Activated CD4-positive, alpha-beta T cell treated with anti-CD3 and anti-CD28 coated beads, Interleukin-2, amount 10 ng/mL, durations not matched to agents 24 days and 14 days (primary cell): ENCODE data around the gene EIPR1. TPM values are rescaled to one million over a fixed set of nuclear protein-coding genes. Genes with fewer than 3 reads are reported as not detected.

Experiments used
- DNase-seq: peaks from one replicate; pipeline ENCODE4 v3.0.0; 2022
- H3K27ac Mint-ChIP-seq: one replicate; pipeline ENCODE4 v1.8.0; 2022; ENCODE audit warnings: mild to moderate bottlenecking, mixed read lengths
- H3K27me3 Mint-ChIP-seq: one replicate; pipeline ENCODE4 v1.8.0; 2022; ENCODE audit warnings: mixed read lengths
- H3K36me3 Mint-ChIP-seq: one replicate; pipeline ENCODE4 v1.8.0; 2022; ENCODE audit warnings: low read depth, mild to moderate bottlenecking, mixed read lengths
- H3K4me1 Mint-ChIP-seq: one replicate; pipeline ENCODE4 v1.8.0; 2021; ENCODE audit warnings: mixed read lengths
- H3K4me3 Mint-ChIP-seq: one replicate; pipeline ENCODE4 v1.8.0; 2022; ENCODE audit warnings: mild to moderate bottlenecking, moderate library complexity, mixed read lengths
- H3K9me3 Mint-ChIP-seq: one replicate; pipeline ENCODE4 v1.8.0; 2021; ENCODE audit warnings: mixed read lengths
- intact Hi-C: fragments of 100-400 bp; cut with micrococcal nuclease; formaldehyde crosslinking; loops from one replicate; pipeline ENCODE4 v1.15.1; 2023
- total RNA-seq: library from RNA; stranded (reverse); gene quantifications from 2 replicates; pipeline ENCODE4 v1.2.3, GENCODE V29; 2022

EIPR1 gene
- total RNA-seq, 1 donor from 2014 or later, result 52.1 TPM

GRCh38 chr2:3411103-3411502 is 33.5 kb upstream of the EIPR1 start:
- H3K27me3 Mint-ChIP-seq, result no peaks in the 10 kb centered on the region
- no peak overlapping the region for H3K27ac Mint-ChIP-seq
- no peaks in the 10 kb centered on the region for H3K9me3 Mint-ChIP-seq
- H3K4me1 Mint-ChIP-seq, result peaks cover 7% of the 10 kb centered on the region
- no peak for DNase-seq
- intact Hi-C loops, result no loop called here
- no peak overlapping the region for H3K4me3 Mint-ChIP-seq
- peaks cover 24% of the 10 kb centered on the region for H3K36me3 Mint-ChIP-seq

DNA sequence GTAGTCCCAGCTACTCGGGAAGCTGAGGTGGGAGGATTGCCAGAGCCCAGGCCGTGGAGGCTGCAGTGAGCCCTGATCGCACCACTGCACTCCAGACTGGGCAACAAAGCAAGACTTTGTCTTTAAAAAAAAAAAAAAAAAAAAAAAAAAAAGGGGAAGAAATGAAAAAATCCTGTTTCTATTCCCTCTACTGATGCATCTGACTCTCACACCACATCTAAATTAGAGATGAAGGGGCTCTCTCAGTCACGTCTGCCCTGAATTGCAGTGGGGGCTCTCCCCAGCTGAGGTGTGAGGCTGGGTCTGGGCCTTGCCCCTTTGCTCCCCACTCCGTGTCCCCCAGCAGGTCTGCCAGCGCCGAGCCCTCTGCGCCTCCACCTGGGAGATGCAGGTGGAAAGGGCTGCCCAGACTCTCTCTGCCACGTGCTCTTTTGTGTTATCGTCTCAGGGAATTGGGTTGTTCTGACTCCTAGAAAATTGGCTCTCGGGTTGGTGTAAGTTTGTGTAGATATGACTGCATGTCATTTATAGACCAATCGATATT is 32.1 kb upstream of the EIPR1 start:
- intact Hi-C loops, result no loop called here
- no peaks in the 10 kb centered on the region for H3K9me3 Mint-ChIP-seq
- no peak overlapping the region for H3K27ac Mint-ChIP-seq
- H3K4me1 Mint-ChIP-seq, result peaks cover 9% of the 10 kb centered on the region
- H3K27me3 Mint-ChIP-seq, result no peaks in the 10 kb centered on the region
- H3K4me3 Mint-ChIP-seq, result no peak overlapping the region
- DNase-seq, result no peak
- H3K36me3 Mint-ChIP-seq, result peaks cover 19% of the 10 kb centered on the region

DNA sequence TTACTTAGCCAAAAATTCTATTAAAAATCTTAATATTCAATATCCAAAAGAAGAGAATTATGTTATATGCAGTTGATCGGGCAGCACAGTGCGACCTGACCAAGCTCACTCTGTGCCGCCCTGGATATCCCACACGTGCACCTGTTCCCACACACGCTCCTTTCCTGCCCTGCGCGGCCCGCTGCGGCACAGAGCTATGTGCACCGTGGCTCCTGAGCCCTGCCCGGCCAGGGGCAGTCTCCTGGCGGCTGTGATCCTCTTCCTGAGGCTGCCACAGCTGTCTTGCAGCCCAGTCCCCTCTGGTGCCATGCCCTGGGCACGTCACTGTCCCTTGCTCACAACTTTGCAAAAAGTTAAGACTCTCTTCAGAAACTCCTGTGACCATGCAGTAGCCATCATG is 31.2 kb upstream of the EIPR1 start:
- intact Hi-C loops, result no loop called here
- Mint-ChIP-seq H3K27me3 (no peaks in the 10 kb centered on the region), H3K9me3 (no peaks in the 10 kb centered on the region), H3K27ac (no peak overlapping the region), H3K4me1 (peaks cover 9% of the 10 kb centered on the region), H3K36me3 (peaks cover 20% of the 10 kb centered on the region), H3K4me3 (no peak overlapping the region)
- DNase-seq, result no peak

- Mint-ChIP-seq H3K9me3 (no peaks in the 10 kb centered on the region), H3K36me3 (peaks cover 35% of the 10 kb centered on the region), H3K27me3 (no peaks in the 10 kb centered on the region), H3K4me3 (no peak overlapping the region), H3K27ac (no peak overlapping the region), H3K4me1 (peaks cover 9% of the 10 kb centered on the region)
- intact Hi-C loops, result no loop called here
- DNase-seq, result no peak
Measured at GRCh38 chr2:3406501-3406900, 28.9 kb upstream of the EIPR1 start.

DNA sequence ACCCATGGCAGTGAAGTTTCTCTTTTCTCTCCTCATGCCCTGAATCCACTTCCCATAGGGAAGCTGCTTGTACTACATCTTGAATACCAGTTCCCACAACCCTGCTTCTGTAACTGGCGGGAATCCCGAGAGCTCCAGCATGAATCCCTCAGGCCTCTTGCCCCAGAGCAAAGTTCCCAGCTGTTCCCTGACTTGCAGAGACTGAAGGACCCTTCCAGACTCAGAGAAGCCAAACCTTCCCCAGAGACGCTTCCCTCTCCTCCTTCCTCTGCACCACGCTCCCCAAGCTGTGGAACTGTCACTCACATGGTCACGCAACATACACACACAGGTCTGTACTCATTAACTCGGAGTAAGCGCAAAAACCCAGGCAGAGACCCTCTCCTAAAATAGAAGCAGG is 28.3 kb upstream of the EIPR1 start:
- Mint-ChIP-seq H3K4me1 (peaks cover 5% of the 10 kb centered on the region), H3K27ac (no peak overlapping the region), H3K27me3 (no peaks in the 10 kb centered on the region), H3K9me3 (no peaks in the 10 kb centered on the region), H3K4me3 (no peak overlapping the region), H3K36me3 (peaks cover 34% of the 10 kb centered on the region)
- intact Hi-C loops, result no loop called here
- no peak for DNase-seq

DNA sequence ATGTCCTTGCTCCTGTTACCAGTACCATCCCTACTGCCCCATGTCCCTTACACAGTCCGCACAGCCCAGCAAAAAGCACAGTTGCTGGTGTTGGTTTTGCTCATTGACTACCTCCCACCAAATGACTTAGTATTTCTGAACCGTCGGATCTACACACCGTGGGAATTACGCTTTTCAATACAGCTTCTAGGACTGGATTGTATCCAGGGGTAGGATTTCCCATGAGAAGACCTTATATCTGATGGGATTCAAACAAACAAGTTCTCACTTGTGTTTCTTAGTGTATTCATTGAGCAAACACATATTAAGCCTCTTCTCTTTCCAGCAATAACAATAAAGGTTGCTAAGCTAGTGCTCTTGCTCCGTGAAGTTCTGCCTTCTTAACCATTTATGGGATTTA is 27.7 kb upstream of the EIPR1 start:
- no peaks in the 10 kb centered on the region for H3K27me3 Mint-ChIP-seq
- H3K9me3 Mint-ChIP-seq, result no peaks in the 10 kb centered on the region
- intact Hi-C loops, result no loop called here
- no peak overlapping the region for H3K27ac Mint-ChIP-seq
- no peak for DNase-seq
- peaks cover 36% of the 10 kb centered on the region for H3K36me3 Mint-ChIP-seq
- H3K4me1 Mint-ChIP-seq, result peaks cover 5% of the 10 kb centered on the region
- no peak overlapping the region for H3K4me3 Mint-ChIP-seq

GRCh38 chr2:3404349-3404894 is 26.8 kb upstream of the EIPR1 start:
- Mint-ChIP-seq H3K9me3 (no peaks in the 10 kb centered on the region), H3K27me3 (no peaks in the 10 kb centered on the region), H3K4me1 (peaks cover 2% of the 10 kb centered on the region), H3K4me3 (no peak overlapping the region), H3K27ac (no peak overlapping the region), H3K36me3 (peaks cover 32% of the 10 kb centered on the region)
- intact Hi-C loops, result no loop called here
- no peak for DNase-seq

- Mint-ChIP-seq H3K4me1 (peaks cover 2% of the 10 kb centered on the region), H3K36me3 (peaks cover 31% of the 10 kb centered on the region), H3K9me3 (no peaks in the 10 kb centered on the region), H3K27me3 (no peaks in the 10 kb centered on the region), H3K4me3 (no peak overlapping the region), H3K27ac (no peak overlapping the region)
- intact Hi-C loops, result no loop called here
- DNase-seq, result no peak
Measured at GRCh38 chr2:3403587-3404334, 26.1 kb upstream of the EIPR1 start.

GRCh38 chr2:3399829-3400228 is 22.2 kb upstream of the EIPR1 start:
- DNase-seq, result no peak
- peaks cover 61% of the 10 kb centered on the region for H3K36me3 Mint-ChIP-seq

DNA sequence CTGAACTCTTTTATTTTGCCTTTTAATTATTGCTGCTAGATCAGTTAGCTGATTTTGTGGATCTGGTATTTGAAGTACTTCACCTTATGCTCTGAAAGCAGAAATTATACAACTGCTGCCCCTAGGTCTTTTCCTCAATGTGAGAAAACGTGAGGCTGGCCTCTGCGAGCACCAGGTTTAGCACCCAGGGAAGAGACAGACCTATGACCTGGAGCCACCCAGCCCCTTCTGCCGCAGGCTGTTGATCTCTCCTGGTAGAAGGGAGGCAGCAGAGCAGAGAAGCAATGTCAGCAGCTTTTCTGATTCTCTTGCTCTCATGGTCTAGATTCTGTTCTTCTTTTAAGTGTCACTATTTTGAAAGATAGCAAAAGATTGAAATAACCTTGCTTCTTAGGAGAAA is 21.8 kb upstream of the EIPR1 start:
- Mint-ChIP-seq H3K27ac (no peak overlapping the region), H3K27me3 (no peaks in the 10 kb centered on the region), H3K4me3 (no peak overlapping the region), H3K4me1 (peaks cover 2% of the 10 kb centered on the region), H3K36me3 (peaks cover 64% of the 10 kb centered on the region), H3K9me3 (peaks cover 19% of the 10 kb centered on the region)
- no peak for DNase-seq
- intact Hi-C loops, result no loop called here

More at GRCh38 chr2:3399829-3400228, 22.2 kb upstream of the EIPR1 start:
- H3K4me1 Mint-ChIP-seq, result peaks cover 2% of the 10 kb centered on the region
- no peaks in the 10 kb centered on the region for H3K27me3 Mint-ChIP-seq
- H3K27ac Mint-ChIP-seq, result no peak overlapping the region
- H3K9me3 Mint-ChIP-seq, result peaks cover 16% of the 10 kb centered on the region
- intact Hi-C loops, result no loop called here
- no peak overlapping the region for H3K4me3 Mint-ChIP-seq

DNA sequence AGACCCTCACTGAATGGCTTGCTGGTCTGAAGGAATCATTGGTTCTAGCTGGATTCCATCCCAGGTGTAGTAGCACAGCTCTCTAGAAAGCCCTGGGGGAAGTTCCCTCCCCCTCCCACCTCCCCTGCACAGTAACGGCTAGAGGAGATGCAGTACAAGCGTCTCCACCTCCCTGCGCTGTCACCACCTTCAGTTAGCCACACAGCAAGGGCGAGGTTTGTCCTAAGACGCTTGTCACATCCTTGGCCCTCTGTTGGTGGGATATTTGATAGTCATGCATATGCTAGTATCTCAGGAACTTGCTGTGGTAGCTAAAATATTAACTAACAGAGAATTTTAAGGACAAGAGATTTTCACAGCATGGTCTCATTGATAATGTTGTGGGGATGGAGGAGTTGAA is 21.2 kb upstream of the EIPR1 start:
- H3K27me3 Mint-ChIP-seq, result no peaks in the 10 kb centered on the region
- intact Hi-C loops, result no loop called here
- H3K4me3 Mint-ChIP-seq, result no peak overlapping the region
- DNase-seq, result no peak
- peaks cover 19% of the 10 kb centered on the region for H3K9me3 Mint-ChIP-seq
- peaks cover 66% of the 10 kb centered on the region for H3K36me3 Mint-ChIP-seq
- peaks cover 2% of the 10 kb centered on the region for H3K4me1 Mint-ChIP-seq
- H3K27ac Mint-ChIP-seq, result no peak overlapping the region

DNA sequence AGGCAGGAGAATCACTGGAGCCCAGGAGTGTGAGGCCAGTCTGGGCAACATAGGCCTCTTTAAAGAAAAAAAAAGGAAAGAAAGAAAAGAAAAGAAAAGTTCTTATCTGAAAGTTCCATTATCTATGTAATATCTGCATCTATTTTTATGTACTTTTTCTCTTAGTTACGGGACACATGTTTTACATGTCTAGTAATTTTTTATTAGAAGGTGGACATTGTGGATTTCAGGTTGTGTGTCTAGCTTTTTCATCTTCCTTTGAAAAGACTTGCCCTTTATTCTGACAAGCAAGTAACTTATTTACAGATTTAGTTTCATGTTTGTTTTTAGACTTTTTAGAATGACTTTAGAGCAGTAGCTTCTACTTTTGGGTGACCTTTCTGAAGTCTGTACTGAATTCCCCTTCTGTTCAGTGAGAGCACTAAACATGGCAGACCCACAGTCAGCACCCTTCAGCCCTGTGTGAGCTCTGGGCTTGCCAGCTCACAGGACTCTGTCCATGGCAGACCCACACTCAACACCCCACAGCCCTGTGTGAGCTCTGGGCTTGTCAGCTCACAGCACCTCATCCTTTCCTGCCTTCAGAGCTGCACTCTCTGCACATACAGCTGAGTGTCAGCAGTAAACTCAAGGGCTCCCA is 19.4 kb upstream of the EIPR1 start:
- Mint-ChIP-seq H3K9me3 (peaks cover 19% of the 10 kb centered on the region), H3K4me1 (peaks cover 2% of the 10 kb centered on the region), H3K27ac (no peak overlapping the region), H3K36me3 (peaks cover 68% of the 10 kb centered on the region), H3K27me3 (no peaks in the 10 kb centered on the region), H3K4me3 (no peak overlapping the region)
- DNase-seq, result no peak
- intact Hi-C loops, result no loop called here

DNA sequence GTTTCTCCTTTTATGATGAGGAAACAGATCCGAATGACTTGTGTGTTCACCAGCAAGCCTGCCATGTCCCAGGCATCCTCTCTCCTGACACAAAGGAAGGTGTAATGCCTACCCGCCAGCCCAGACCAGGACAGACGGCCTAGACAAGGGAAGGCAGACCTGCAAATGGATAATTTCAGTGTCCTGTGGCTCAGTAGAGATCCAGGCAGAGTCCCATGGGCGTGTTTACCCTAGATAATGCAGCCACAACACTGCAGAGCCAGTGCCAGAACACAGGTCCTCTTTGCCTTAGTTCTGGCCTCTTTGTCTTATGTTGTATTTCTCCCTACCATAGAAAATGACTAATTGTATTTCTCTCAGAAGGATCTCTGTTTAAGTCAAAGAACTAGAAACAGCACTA is 14.6 kb upstream of the EIPR1 start:
- Mint-ChIP-seq H3K27me3 (no peaks in the 10 kb centered on the region), H3K4me1 (no peaks in the 10 kb centered on the region), H3K27ac (no peak overlapping the region), H3K4me3 (no peak overlapping the region), H3K9me3 (peaks cover 17% of the 10 kb centered on the region), H3K36me3 (peaks cover 72% of the 10 kb centered on the region)
- intact Hi-C loops, result no loop called here
- DNase-seq, result peak; percentile 12

DNA sequence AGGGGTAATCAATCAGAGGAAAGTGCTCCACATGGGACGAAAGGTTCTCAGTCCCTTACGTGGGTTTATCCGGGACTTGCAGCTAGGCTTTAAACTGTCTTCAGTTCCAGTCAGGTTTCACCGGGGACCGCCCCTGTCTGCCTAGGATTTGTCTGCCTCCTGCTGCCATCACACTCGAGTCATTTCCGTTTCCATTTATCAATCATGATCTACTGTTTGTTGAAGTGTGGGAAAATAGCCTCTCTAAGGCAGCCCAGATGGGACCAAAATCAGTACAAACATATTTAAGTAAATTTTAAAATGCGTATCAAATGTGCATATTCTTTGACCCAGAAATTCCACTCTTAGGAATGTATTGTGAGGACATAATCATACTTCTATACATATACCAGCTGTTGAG is 12.4 kb upstream of the EIPR1 start:
- Mint-ChIP-seq H3K4me1 (no peaks in the 10 kb centered on the region), H3K9me3 (peaks cover 5% of the 10 kb centered on the region), H3K27me3 (no peaks in the 10 kb centered on the region), H3K27ac (no peak overlapping the region), H3K36me3 (peaks cover 58% of the 10 kb centered on the region), H3K4me3 (no peak overlapping the region)
- intact Hi-C loops, result no loop called here
- no peak for DNase-seq
